ENCODE results near the gene PDZRN3. TPM values are rescaled to one million over a fixed set of nuclear protein-coding genes. Genes with fewer than 3 reads are reported as not detected.
A peak's percentile ranks its signal among the peaks of the same experiment; 100 is the strongest.

The PDZRN3 gene
- total RNA-seq, 1 donor from 2014 or later = 3.4 TPM

DNA sequence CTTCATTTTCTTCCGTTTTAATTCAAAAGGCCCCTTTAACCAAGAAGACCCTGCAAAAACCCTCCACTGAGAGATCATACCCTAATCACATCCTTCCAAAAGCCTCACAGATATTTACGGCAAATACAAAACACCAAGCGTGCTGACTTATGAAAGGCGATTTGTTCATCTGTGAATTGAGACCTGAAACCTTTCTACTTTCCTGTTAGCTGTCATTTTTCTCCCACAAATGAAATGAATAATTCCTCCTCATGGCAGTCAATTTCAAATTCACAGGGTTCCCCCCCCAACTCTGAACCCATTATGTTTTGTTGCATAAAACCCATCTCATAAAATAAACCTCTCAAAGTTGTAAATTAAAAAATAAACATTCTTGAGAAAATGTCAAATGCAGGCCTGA lies 149.6 kb downstream of the PDZRN3 start:
- no peaks in the 10 kb centered on the region for H4K20me1 ChIP-seq (ENCODE audit: low read depth)
- no peaks in the 10 kb centered on the region for H3F3A ChIP-seq (ENCODE audit: low read depth)
- H2AFZ ChIP-seq (replicated peaks) = no peak overlapping the region
- no peak overlapping the region for H3K27ac ChIP-seq
- no peak for TF ChIP-seq EZH2 (IDR thresholded peaks at IDR 0.05)
- no peak for TF ChIP-seq EZH2phosphoT487 (IDR thresholded peaks at IDR 0.05)
- TF ChIP-seq, protein P1, sequence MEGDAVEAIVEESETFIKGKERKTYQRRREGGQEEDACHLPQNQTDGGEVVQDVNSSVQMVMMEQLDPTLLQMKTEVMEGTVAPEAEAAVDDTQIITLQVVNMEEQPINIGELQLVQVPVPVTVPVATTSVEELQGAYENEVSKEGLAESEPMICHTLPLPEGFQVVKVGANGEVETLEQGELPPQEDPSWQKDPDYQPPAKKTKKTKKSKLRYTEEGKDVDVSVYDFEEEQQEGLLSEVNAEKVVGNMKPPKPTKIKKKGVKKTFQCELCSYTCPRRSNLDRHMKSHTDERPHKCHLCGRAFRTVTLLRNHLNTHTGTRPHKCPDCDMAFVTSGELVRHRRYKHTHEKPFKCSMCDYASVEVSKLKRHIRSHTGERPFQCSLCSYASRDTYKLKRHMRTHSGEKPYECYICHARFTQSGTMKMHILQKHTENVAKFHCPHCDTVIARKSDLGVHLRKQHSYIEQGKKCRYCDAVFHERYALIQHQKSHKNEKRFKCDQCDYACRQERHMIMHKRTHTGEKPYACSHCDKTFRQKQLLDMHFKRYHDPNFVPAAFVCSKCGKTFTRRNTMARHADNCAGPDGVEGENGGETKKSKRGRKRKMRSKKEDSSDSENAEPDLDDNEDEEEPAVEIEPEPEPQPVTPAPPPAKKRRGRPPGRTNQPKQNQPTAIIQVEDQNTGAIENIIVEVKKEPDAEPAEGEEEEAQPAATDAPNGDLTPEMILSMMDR (IDR thresholded peaks at IDR 0.05) = no peak
- no peak overlapping the region for H3K4me2 ChIP-seq
- no peak overlapping the region for H3K9ac ChIP-seq
- H3K9me3 Mint-ChIP-seq = peaks cover 4% of the 10 kb centered on the region
- H3K27me3 ChIP-seq = no peaks in the 10 kb centered on the region
- no peaks in the 10 kb centered on the region for H3K79me2 ChIP-seq (ENCODE audit: low read depth)
- H3K4me3 ChIP-seq = no peak overlapping the region
- no peaks in the 10 kb centered on the region for H3K36me3 ChIP-seq
- no peaks in the 10 kb centered on the region for H3K27me3 Mint-ChIP-seq (ENCODE audit: insufficient read depth, low read depth)
- no peaks in the 10 kb centered on the region for H3K4me1 ChIP-seq
- H3K27ac Mint-ChIP-seq = peak overlapping the region; percentile 44
- DNase-seq (ENCODE audit: low spot score) = no peak
- H3K4me3 Mint-ChIP-seq = no peak overlapping the region
- H3K9me3 ChIP-seq (ENCODE audit: low read depth) = no peaks in the 10 kb centered on the region
- H3K36me3 Mint-ChIP-seq = no peaks in the 10 kb centered on the region
- H3K4me1 Mint-ChIP-seq = peaks cover 14% of the 10 kb centered on the region

DNA sequence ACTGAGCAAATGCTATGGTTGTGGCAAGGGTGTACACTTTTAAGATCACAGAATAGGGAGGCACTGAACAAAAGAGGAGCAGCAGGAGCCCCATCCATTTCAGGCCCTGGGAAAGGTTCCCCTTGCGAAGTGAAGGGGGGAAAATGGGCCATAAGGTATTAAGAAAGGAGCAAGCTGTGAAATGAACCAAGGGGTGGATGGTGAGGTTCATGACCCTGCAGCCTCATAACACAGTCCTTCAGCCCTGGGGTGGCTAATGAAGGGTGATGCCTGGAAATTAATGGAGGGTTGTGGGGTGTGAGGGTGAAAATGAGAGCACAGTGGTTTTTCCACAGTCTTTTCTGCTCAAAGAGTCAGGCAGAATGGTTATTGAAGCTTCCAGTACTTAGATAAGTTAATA lies 150.1 kb downstream of the PDZRN3 start:
- H4K20me1 ChIP-seq (ENCODE audit: low read depth) = no peaks in the 10 kb centered on the region

DNA sequence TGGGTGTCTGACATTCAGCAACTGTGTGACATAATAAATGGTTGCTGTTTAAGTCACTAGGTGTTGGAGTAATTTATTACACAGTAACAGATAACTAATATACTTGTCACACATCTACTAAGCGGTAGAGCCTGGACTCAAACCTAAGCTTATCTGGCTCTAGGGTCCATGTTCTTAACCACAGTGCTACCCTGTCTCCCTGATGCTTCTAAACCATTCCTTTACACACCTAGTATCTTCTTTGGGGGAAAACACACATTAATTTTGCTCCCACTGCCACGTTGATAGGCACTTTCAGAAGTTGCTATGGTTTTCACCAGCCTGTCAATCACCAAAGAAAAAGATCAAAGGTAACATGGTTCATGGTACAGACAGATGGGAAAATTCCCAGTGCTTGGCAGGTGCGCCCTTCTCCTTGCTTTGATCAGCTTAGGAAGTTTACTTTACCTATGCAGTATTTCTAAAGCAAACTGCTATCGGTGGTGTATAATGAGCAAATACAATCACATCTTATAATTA lies 150.8 kb downstream of the PDZRN3 start:
- H3K27me3 Mint-ChIP-seq (ENCODE audit: insufficient read depth, low read depth) = no peaks in the 10 kb centered on the region
- Histone ChIP-seq H3K79me2 (ENCODE audit: low read depth) (no peaks in the 10 kb centered on the region), H3K36me3 (no peaks in the 10 kb centered on the region), H3K27ac (no peak overlapping the region), H4K20me1 (ENCODE audit: low read depth) (no peaks in the 10 kb centered on the region), H2AFZ (replicated peaks) (no peak overlapping the region), H3F3A (ENCODE audit: low read depth) (no peaks in the 10 kb centered on the region), H3K4me3 (no peak overlapping the region), H3K9me3 (ENCODE audit: low read depth) (no peaks in the 10 kb centered on the region), H3K9ac (no peak overlapping the region), H3K27me3 (no peaks in the 10 kb centered on the region), H3K4me2 (no peak overlapping the region), H3K4me1 (no peaks in the 10 kb centered on the region)
- peaks cover 14% of the 10 kb centered on the region for H3K4me1 Mint-ChIP-seq
- TF ChIP-seq EZH2 (IDR thresholded peaks at IDR 0.05) = no peak
- TF ChIP-seq, protein P1 (IDR thresholded peaks at IDR 0.05) = no peak
- no peak for TF ChIP-seq EZH2phosphoT487 (IDR thresholded peaks at IDR 0.05)
- peaks cover 4% of the 10 kb centered on the region for H3K9me3 Mint-ChIP-seq
- DNase-seq (ENCODE audit: low spot score) = no peak
- H3K27ac Mint-ChIP-seq = no peak overlapping the region
- no peaks in the 10 kb centered on the region for H3K36me3 Mint-ChIP-seq
- H3K4me3 Mint-ChIP-seq = no peak overlapping the region

More for the DNA sequence above, 150.1 kb downstream of the PDZRN3 start:
- H3K27me3 ChIP-seq = no peaks in the 10 kb centered on the region
- H3K4me3 ChIP-seq = no peak overlapping the region
- Mint-ChIP-seq H3K9me3 (peaks cover 4% of the 10 kb centered on the region), H3K36me3 (no peaks in the 10 kb centered on the region), H3K4me3 (no peak overlapping the region), H3K27ac (peak overlapping the region; percentile 5), H3K4me1 (peaks cover 14% of the 10 kb centered on the region), H3K27me3 (ENCODE audit: insufficient read depth, low read depth) (no peaks in the 10 kb centered on the region)
- H3K27ac ChIP-seq = no peak overlapping the region
- no peaks in the 10 kb centered on the region for H3F3A ChIP-seq (ENCODE audit: low read depth)
- no peak overlapping the region for H2AFZ ChIP-seq (replicated peaks)
- no peaks in the 10 kb centered on the region for H3K36me3 ChIP-seq
- H3K4me2 ChIP-seq = no peak overlapping the region
- H3K79me2 ChIP-seq (ENCODE audit: low read depth) = no peaks in the 10 kb centered on the region
- no peak overlapping the region for H3K9ac ChIP-seq
- TF ChIP-seq EZH2 (IDR thresholded peaks at IDR 0.05) (no peak), EZH2phosphoT487 (IDR thresholded peaks at IDR 0.05) (no peak)
- TF ChIP-seq, protein P1 (IDR thresholded peaks at IDR 0.05) = no peak
- no peak for DNase-seq (ENCODE audit: low spot score)
- H3K9me3 ChIP-seq (ENCODE audit: low read depth) = no peaks in the 10 kb centered on the region
- no peaks in the 10 kb centered on the region for H3K4me1 ChIP-seq
